Body of pancreas (tissue), 4 donors: ENCODE data around the gene C18orf32.

ENCODE experiments used
- CTCF ChIP-seq, 7 experiments: fragments of 450-650 bp in 4 of 7; fragments of 200-600 bp in 3 of 7; sonication (generic) in 3 of 7; IDR thresholded peaks; one replicate each; pipeline ENCODE4 v1.5.1; 2016 to 2019; ENCODE audit warnings: antibody characterized with exemption in 7 of 7
- POLR2A ChIP-seq, 3 donors: fragments of 450-650 bp; IDR thresholded peaks; one replicate each; pipeline ENCODE4 v1.6.1; 2016; ENCODE audit warnings: antibody characterized with exemption in 3 of 3, mild to moderate bottlenecking in 2 of 3

GRCh38 chr18:49444581-49444980, 42.5 kb downstream of the C18orf32 start:
- TF ChIP-seq CTCF (IDR thresholded peaks at IDR 0.05) = no peak
- no peak for TF ChIP-seq POLR2A (IDR thresholded peaks at IDR 0.05)
